Measurements from ENCODE around the gene IFTAP.

The IFTAP gene

GRCh38 chr11:36598051-36598450 is 3.7 kb downstream of the IFTAP start, which contains the start of gene RAG2:
RAG2 (minus strand) TSS chr11:36598236; CDS start chr11:36594168, 4,068 bp downstream.
- DNase-seq (ENCODE audit: low read depth), result no peak

- no peak for DNase-seq (ENCODE audit: low read depth)
Measured at GRCh38 chr11:36600180-36600579, 5.9 kb downstream of the IFTAP start.

- DNase-seq (ENCODE audit: low read depth), result no peak
Measured at GRCh38 chr11:36601155-36601554, 6.9 kb downstream of the IFTAP start.

- no peak for DNase-seq (ENCODE audit: low read depth)
Measured at GRCh38 chr11:36602135-36602534, 7.8 kb downstream of the IFTAP start.

- DNase-seq (ENCODE audit: low read depth), result no peak
Measured at GRCh38 chr11:36605221-36606216, 11.2 kb downstream of the IFTAP start.

GRCh38 chr11:36608491-36609199 is 14.3 kb downstream of the IFTAP start:
- no peak for DNase-seq (ENCODE audit: low read depth)

- DNase-seq (ENCODE audit: low read depth), result no peak
Measured at GRCh38 chr11:36609383-36609782, 15.1 kb downstream of the IFTAP start.

GRCh38 chr11:36615826-36616225 is 21.5 kb downstream of the IFTAP start:
- no peak for DNase-seq (ENCODE audit: low read depth)

GRCh38 chr11:36617543-36618362 is 23.5 kb downstream of the IFTAP start:
- DNase-seq (ENCODE audit: low read depth), result no peak

- DNase-seq (ENCODE audit: low read depth), result no peak
Measured at GRCh38 chr11:36618363-36619047, 24.2 kb downstream of the IFTAP start.

GRCh38 chr11:36619502-36619901 is 25.2 kb downstream of the IFTAP start:
- DNase-seq (ENCODE audit: low read depth), result no peak

GRCh38 chr11:36620246-36620645 is 25.9 kb downstream of the IFTAP start:
- no peak for DNase-seq (ENCODE audit: low read depth)

- DNase-seq (ENCODE audit: low read depth), result no peak
Measured at GRCh38 chr11:36622431-36623136, 28.3 kb downstream of the IFTAP start.

- no peak for DNase-seq (ENCODE audit: low read depth)
Measured at GRCh38 chr11:36623494-36623893, 29.2 kb downstream of the IFTAP start.

GRCh38 chr11:36627006-36627405 is 32.7 kb downstream of the IFTAP start:
- DNase-seq (ENCODE audit: low read depth), result no peak

GRCh38 chr11:36627471-36627870 is 33.2 kb downstream of the IFTAP start:
- no peak for DNase-seq (ENCODE audit: low read depth)

GRCh38 chr11:36628141-36628540 is 33.8 kb downstream of the IFTAP start:
- DNase-seq (ENCODE audit: low read depth), result no peak

- no peak for DNase-seq (ENCODE audit: low read depth)
Measured at GRCh38 chr11:36628765-36629244, 34.5 kb downstream of the IFTAP start.

- DNase-seq (ENCODE audit: low read depth), result no peak
Measured at GRCh38 chr11:36631774-36632173, 37.5 kb downstream of the IFTAP start.

- no peak for DNase-seq (ENCODE audit: low read depth)
Measured at GRCh38 chr11:36635066-36635862, 41.0 kb downstream of the IFTAP start.
